GM23338 (cell line): ENCODE results near the gene GPRASP3. TPM values are rescaled to one million over a fixed set of nuclear protein-coding genes. Genes with fewer than 3 reads are reported as not detected.

Source experiments
- ETS1 ChIP-seq: IDR thresholded peaks from 2 replicates; pipeline ENCODE4 v1.6.1; 2016; ENCODE audit warnings: antibody characterized with exemption
- NANOG ChIP-seq: IDR thresholded peaks from 2 replicates; pipeline ENCODE4 v1.6.1; 2016; ENCODE audit warnings: antibody characterized with exemption, borderline replicate concordance
- POLR2AphosphoS5 ChIP-seq: IDR thresholded peaks from 2 replicates; pipeline ENCODE4 v1.6.1; 2016; ENCODE audit warnings: antibody characterized with exemption, low read depth
- REST ChIP-seq: IDR thresholded peaks from one replicate; pipeline ENCODE4 v1.6.1; 2018; ENCODE audit warnings: antibody characterized with exemption; ENCODE audit not compliant: unreplicated experiment
- STAT1 ChIP-seq: IDR thresholded peaks from one replicate; pipeline ENCODE4 v1.6.1; 2016; ENCODE audit warnings: antibody characterized with exemption; ENCODE audit not compliant: unreplicated experiment
- ZNF331 ChIP-seq: fragments of 250-450 bp; sonication (Bioruptor Pico); IDR thresholded peaks from 2 replicates; pipeline ENCODE4 v1.5.0; 2020; ENCODE audit warnings: low read depth, mild to moderate bottlenecking, moderate library complexity
- ZNF462 ChIP-seq: fragments of 250-450 bp; sonication (Bioruptor Pico); IDR thresholded peaks from 2 replicates; pipeline ENCODE4 v1.5.0; 2020; ENCODE audit warnings: mild to moderate bottlenecking, moderate library complexity
- polyA plus RNA-seq: library from polyadenylated mRNA; unstranded; fragments of >200 nt; fragmentation: Nextera tagmentation; extraction: Ambion mirVana; gene quantifications from 2 replicates; pipeline ENCODE4 v1.2.1, GENCODE V29; 2016
- total RNA-seq: library from RNA; depleted of rRNA; stranded (reverse); fragments of >200 nt; shearing (Covaris generic); gene quantifications from 2 replicates; pipeline ENCODE4 v1.2.3, GENCODE V29; 2014

The GPRASP3 gene
- total and polyA plus RNA-seq, 2 experiments from 2014 or later, result 7.9 to 18.2 TPM

GRCh38 chrX:102712981-102713625 lies 7.4 kb upstream of the GPRASP3 start (continued):
- TF ChIP-seq ZNF462 (CRISPR knock-in tag) (no peak), ETS1 (no peak), NANOG (no peak), POLR2AphosphoS5 (no peak), ZNF331 (CRISPR knock-in tag) (no peak), REST (no peak), STAT1 (no peak)
